GM19193 (cell line): ENCODE measurements around the gene TUBA1A.
A peak's percentile ranks its signal among the peaks of the same experiment; 100 is the strongest.

Experiments used
- POLR2A ChIP-seq: IDR thresholded peaks from 4 replicates; pipeline ENCODE4 v1.6.1; 2011; ENCODE audit not compliant: insufficient read depth, insufficient read length; ENCODE audit errors: extremely low read depth

Gene TUBA1A

DNA sequence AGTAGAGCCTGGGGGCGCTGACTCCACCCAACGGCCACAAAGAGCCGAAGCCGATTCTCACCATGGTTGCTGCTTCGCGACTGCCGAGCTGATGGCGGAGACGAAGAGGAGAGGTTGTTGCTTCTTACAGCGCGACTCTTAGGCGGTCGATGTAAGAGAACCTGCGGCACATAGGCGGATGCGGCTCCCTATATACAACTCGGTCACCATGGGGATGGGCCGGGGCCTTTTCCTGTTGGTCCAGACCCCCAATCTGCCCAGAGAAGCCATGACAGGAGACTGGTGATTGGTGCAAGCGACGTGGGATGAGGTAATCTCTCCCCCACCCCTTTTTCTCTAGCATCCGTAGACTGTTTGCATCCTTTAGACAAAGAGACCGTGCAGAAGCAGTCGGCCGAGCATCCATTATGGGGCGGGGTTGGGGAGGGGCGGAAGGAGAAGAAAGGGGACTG, at the start of gene TUBA1A:
TUBA1A (minus strand) TSS at position 165 of the 452 bp plus-strand sequence; CDS start at position 64, 101 bp downstream.
- TF ChIP-seq POLR2A: peak; percentile 98

- no peak for TF ChIP-seq POLR2A
These were observed 47.5 kb upstream of the TUBA1A start for GRCh38 chr12:49236423-49236822.

GRCh38 chr12:49233842-49234526, 45.1 kb upstream of the TUBA1A start:
- peak; percentile 58 for TF ChIP-seq POLR2A

DNA sequence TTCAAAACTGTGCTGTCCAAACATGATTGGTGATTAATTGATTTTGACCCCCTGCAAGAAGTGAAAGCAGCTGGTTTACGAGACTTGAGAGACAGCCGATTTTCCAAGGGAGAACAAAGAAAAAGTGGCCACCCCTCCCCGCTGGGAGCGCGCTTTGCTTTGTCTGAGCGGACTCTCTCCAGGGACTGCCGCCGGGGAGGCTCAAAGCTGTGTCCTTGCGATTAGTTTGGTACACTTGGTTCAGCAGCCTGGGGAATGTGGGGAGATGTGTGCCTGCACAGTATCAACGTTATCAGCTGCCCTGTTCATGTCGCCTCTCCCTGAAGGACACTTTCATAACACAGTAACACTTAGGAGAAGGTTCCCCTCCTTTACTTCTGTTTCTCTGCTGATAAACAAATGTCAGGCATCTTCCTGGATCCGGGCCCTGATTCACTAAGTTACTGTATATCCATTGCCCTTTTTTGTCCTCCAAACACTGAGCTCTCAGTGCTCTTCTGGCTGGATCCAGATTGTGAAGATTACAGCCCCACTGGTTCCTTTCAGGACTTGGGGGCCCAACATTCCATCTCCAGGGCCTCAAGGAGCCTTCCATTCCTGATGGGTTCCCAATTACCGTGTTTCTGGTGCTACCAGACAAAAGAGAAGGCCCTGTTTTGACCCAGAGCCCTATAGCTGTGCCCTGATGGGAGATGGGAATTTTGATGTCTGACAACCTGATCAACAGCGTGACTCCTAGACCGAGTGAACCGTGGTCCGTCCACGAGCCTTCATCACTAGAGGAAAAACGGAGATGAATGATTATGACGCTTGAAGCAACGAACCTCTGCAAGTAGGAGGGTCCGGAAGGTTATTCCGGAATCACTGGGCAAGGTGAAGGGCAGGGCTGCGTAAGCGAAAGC, 44.3 kb upstream of the TUBA1A start:
- TF ChIP-seq POLR2A: no peak

DNA sequence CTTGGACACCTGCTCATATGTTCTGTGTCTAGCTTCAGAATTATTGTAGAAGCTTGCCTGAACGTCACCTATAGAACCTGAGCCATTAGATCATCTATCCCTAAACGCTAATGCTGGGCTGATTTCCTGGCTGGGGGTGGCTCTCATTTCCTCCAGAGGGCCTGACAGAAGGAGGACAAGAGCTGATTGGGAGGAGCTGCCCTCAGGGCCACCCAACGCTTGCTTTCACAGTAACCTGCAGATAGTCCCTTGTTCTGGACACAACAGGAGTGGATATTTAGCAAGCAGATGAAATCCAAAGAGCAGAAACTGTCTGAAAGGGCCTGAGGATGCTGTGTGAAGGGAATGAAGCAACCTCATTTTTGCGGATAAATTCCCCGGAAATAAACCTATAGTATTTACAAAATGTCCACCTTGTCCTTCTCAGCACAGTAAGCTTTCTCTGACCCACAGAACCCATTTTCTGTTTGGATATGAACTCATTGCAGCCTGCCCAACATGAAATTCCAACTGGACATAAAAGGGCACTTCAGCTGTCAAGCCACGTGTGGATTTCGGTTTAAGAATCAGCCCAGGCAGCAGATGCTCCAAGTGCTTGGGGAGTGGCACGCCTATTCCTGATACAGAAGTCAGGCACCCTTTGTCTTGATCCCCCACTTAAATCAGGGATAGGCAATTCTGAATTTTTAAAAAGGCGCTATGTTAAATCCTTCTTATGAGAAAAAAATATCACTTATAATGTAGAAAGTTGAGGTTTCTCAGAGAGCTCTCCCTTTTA, 43.2 kb upstream of the TUBA1A start:
- TF ChIP-seq POLR2A: no peak

- no peak for TF ChIP-seq POLR2A
These were observed 41.9 kb upstream of the TUBA1A start for GRCh38 chr12:49230805-49231194.

DNA sequence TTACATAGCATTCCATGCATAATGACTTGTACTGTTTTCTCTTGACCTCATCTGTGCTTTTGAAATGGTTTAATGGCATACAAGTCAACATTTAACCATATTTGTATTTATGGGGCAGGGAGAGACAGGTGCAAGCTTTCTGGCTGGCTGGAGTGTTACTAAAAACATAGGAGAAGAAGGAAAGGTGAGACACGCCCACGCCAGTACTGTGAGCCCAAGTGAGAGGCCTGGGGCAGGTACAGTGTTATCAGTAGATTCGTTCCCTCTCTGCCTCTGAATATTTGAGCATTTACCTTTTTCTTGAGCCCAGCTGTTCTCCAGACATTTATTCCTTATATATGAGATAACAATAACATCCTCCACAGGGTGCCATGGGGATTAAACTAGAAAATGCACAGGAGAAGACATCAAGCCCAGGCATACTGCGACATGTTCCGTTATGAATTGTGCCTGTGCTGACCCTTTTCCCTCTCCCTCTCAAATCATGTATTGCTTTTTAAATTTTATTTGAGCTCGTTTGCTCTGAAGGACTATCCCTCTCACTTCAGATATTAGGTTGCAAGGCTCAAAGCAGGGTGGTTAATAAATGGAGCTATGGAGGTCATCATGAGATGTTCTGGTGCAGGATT, 41.4 kb upstream of the TUBA1A start:
- no peak for TF ChIP-seq POLR2A

DNA sequence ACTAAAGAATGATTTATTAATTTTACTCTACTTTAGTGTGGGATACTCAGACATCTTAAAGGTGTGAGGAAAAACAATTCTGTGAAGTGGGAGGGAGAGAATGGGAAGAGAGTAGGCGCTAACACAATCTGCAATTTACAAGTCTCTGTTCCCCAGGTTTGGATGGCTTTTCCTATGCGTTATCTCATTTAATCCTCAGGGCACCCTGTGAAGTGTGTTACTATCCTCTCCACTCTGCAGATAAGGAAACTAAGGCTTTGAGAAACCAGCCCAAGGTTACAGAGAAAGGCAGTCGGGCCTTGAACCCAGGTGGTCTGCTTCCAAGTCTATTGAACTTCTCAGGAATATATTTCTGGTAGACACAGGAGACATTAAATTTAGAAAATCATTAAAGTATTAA, 39.8 kb upstream of the TUBA1A start:
- TF ChIP-seq POLR2A: no peak

- TF ChIP-seq POLR2A: no peak
These were observed 38.8 kb upstream of the TUBA1A start for GRCh38 chr12:49227713-49228112.

DNA sequence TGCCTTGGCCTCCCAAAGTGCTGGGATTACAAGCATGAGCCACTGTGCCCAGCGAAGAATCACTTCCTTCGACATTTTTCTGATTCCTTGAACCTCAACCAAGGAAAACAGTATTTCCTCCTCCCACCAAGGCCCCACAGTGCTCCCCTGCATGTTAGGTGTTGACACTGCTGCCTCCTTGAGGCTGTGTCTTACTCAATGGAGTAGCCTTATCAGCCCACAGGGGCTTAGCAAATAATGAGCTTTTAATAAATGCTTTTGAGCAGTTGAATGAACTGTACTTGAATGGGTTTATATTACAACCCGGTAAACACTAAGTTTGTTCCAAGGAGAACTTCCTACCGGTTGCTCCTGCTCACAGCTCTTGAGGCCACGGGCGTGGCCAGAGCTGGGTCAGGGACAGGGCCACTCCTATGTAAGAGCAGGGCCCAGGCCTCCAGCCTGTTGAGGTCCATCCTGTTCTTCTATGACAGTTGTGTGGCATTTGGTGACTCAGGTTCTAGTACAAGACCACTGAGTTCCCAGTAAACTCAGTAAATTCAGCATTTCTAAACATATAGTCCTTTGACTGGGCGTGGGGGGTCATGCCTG, 36.8 kb upstream of the TUBA1A start:
- no peak for TF ChIP-seq POLR2A

DNA sequence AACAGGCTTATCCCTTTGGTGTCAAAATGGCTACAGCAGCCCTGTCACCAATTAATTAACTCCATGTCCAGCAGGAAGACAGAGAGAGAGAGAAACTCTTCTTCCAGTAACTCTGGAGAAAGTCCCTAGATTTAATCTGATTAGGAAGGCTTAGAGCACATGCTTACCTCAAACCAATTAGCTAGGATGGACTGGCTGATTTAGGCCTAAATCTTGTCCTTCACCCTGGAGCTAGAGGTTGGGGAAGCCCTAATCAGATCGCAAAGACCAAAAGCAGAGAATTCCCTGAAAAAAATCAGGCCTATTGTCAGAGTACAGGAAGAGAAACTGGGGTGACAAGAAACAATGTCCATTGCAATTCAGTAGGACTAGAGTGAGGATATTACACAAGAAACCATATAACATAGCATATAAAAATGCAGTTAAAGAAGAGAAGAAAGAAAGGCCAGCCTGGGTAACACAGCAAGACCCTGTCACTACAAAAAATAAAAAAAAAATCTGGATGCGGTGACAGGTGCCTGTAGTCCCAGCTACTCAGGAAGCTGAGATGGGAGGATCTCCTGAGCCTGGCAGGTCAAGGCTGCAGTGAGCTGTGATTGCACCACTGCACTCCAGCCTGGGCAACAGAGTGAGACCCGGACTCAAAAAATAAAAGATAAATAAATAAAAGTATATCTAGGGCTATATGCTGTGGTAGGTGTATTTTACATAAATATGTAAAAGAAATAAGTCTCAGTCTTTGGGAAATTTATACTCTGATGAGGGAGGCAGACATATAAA, 34.9 kb upstream of the TUBA1A start:
- TF ChIP-seq POLR2A: no peak

GRCh38 chr12:49223122-49223521, 34.2 kb upstream of the TUBA1A start:
- no peak for TF ChIP-seq POLR2A

GRCh38 chr12:49220972-49221371, 32.1 kb upstream of the TUBA1A start:
- no peak for TF ChIP-seq POLR2A
